ENCODE data around the gene FAM228B. TPM values are rescaled to one million over a fixed set of nuclear protein-coding genes. Genes with fewer than 3 reads are reported as not detected.
"Not testable (repeated sequence)": the region's sequence is repeated elsewhere in the genome, so short reads cannot be mapped to it uniquely, and the experiment has no call there.

Gene FAM228B
- total RNA-seq, 1 experiment from 2014 or later = 8.6 TPM

- no peak for DNase-seq (ENCODE audit: low spot score)
Observed at GRCh38 chr2:24102677-24103076, 20.6 kb upstream of the FAM228B start.

- no peak for DNase-seq (ENCODE audit: low spot score)
Observed at GRCh38 chr2:24104110-24104650, 19.1 kb upstream of the FAM228B start.

- no peak for DNase-seq (ENCODE audit: low spot score)
Observed at GRCh38 chr2:24104906-24105305, 18.4 kb upstream of the FAM228B start.

GRCh38 chr2:24105816-24106215 is 17.5 kb upstream of the FAM228B start:
- no peak for DNase-seq (ENCODE audit: low spot score)

- no peak for DNase-seq (ENCODE audit: low spot score)
Observed at GRCh38 chr2:24106786-24107185, 16.5 kb upstream of the FAM228B start.

GRCh38 chr2:24107336-24107735 is 15.9 kb upstream of the FAM228B start:
- DNase-seq (ENCODE audit: low spot score) = no peak

GRCh38 chr2:24109431-24109830 is 13.8 kb upstream of the FAM228B start:
- DNase-seq (ENCODE audit: low spot score) = not testable (repeated sequence)

GRCh38 chr2:24110660-24111303 is 12.5 kb upstream of the FAM228B start:
- DNase-seq (ENCODE audit: low spot score) = no peak

GRCh38 chr2:24111407-24111901 is 11.8 kb upstream of the FAM228B start:
- peak; percentile 59 for DNase-seq (ENCODE audit: low spot score)

GRCh38 chr2:24115057-24115456 is 8.2 kb upstream of the FAM228B start:
- no peak for DNase-seq (ENCODE audit: low spot score)

GRCh38 chr2:24117902-24118301 is 5.4 kb upstream of the FAM228B start:
- no peak for DNase-seq (ENCODE audit: low spot score)

- DNase-seq (ENCODE audit: low spot score) = no peak
Observed at GRCh38 chr2:24121066-24121465, 2.2 kb upstream of the FAM228B start.

- DNase-seq (ENCODE audit: low spot score) = no peak
Observed at GRCh38 chr2:24121469-24121868, 1.8 kb upstream of the FAM228B start.

- no peak for DNase-seq (ENCODE audit: low spot score)
Observed at GRCh38 chr2:24122366-24123194, 689 bp upstream of the FAM228B start.

- DNase-seq (ENCODE audit: low spot score) = peak; percentile 44
Observed at GRCh38 chr2:24123922-24124580, 782 bp downstream of the FAM228B start.

- no peak for DNase-seq (ENCODE audit: low spot score)
Observed at GRCh38 chr2:24125956-24126355, 2.7 kb downstream of the FAM228B start.

- no peak for DNase-seq (ENCODE audit: low spot score)
Observed at GRCh38 chr2:24132543-24132942, 9.3 kb downstream of the FAM228B start.

- not testable (repeated sequence) for DNase-seq (ENCODE audit: low spot score)
Observed at GRCh38 chr2:24140305-24140704, 17.0 kb downstream of the FAM228B start.

- DNase-seq (ENCODE audit: low spot score) = no peak
Observed at GRCh38 chr2:24147364-24147763, 24.1 kb downstream of the FAM228B start.

GRCh38 chr2:24152413-24153197 is 29.3 kb downstream of the FAM228B start:
- DNase-seq (ENCODE audit: low spot score) = no peak

GRCh38 chr2:24153478-24153877 is 30.2 kb downstream of the FAM228B start:
- no peak for DNase-seq (ENCODE audit: low spot score)
